AG09309 (cell line): ENCODE measurements around the gene ZFYVE16.

Source experiments
- DNase-seq: peaks from one replicate; pipeline ENCODE4 v3.0.0-alpha.2; 2010; ENCODE audit warnings: low read depth
- H3K4me3 ChIP-seq: 2 replicates; pipeline ENCODE4 v1.5.1; 2011; ENCODE audit warnings: mild to moderate bottlenecking, low read depth, low read length, moderate library complexity; ENCODE audit not compliant: control insufficient read depth
- CTCF ChIP-seq: IDR thresholded peaks from 2 replicates; pipeline ENCODE4 v1.5.1; 2011; ENCODE audit warnings: mild to moderate bottlenecking, low read depth, low read length, inconsistent platforms; ENCODE audit not compliant: insufficient read depth, control insufficient read depth; ENCODE audit errors: missing control alignments

ZFYVE16 gene

GRCh38 chr5:80474929-80475328, 67.1 kb downstream of the ZFYVE16 start:
- no peak for TF ChIP-seq CTCF
- H3K4me3 ChIP-seq: no peak overlapping the region
- no peak for DNase-seq

- DNase-seq: no peak
- no peak for TF ChIP-seq CTCF
- H3K4me3 ChIP-seq: no peak overlapping the region
Measured at GRCh38 chr5:80479713-80480112, 71.8 kb downstream of the ZFYVE16 start.

- DNase-seq: no peak
- TF ChIP-seq CTCF: no peak
- no peak overlapping the region for H3K4me3 ChIP-seq
Measured at GRCh38 chr5:80480354-80480753, 72.5 kb downstream of the ZFYVE16 start.

GRCh38 chr5:80481019-80481893, 73.4 kb downstream of the ZFYVE16 start:
- TF ChIP-seq CTCF: peak; percentile 87
- H3K4me3 ChIP-seq: no peak overlapping the region
- peak; percentile 28 for DNase-seq

DNA sequence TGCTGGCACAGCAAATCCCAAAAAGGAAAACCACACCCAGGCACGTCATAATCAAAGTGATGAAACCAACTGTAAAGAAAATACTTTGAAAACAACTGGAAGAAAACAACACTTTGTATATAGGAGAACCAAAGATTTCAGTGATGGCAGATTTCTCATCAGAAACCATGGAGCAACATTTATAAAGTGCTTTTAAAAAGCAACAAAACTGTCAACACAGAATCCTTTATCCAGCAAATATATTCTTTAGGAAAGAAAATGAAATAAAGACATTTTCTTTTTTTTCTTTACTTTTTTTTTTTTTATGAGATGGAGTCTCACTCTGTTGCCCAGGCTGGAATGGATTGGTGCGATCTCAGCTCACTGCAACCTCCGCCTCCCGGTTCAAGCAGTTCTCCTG, 74.7 kb downstream of the ZFYVE16 start:
- TF ChIP-seq CTCF: no peak
- no peak overlapping the region for H3K4me3 ChIP-seq
- no peak for DNase-seq

DNA sequence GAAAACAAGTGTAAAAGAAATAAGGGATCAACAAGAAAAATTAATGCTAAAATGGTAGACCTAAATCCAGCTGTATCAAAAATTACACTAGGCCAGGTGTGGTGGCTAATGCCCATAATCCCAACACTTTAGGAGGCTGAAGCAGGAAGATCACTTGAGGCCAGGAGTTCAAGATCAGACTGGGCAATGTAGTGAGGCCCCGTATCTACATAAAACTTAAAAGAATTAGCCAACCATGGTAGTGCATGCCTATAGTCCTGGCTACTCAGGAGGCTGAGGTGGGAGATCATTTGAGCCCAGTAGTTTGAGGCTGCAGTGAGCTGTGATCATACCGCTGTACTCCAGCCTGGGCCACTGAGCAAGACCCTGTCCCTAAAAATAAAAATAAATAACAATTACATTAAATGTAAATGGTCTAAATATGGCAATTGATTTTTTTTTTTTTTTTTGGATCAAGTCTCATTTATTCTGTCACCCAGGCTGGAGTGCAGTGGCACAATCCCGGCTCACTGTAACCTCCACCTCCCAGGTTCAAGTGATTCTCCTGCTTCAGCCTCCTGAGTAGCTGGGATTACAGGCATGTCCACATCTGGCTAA, 75.9 kb downstream of the ZFYVE16 start:
- TF ChIP-seq CTCF: no peak
- no peak overlapping the region for H3K4me3 ChIP-seq
- DNase-seq: no peak

DNA sequence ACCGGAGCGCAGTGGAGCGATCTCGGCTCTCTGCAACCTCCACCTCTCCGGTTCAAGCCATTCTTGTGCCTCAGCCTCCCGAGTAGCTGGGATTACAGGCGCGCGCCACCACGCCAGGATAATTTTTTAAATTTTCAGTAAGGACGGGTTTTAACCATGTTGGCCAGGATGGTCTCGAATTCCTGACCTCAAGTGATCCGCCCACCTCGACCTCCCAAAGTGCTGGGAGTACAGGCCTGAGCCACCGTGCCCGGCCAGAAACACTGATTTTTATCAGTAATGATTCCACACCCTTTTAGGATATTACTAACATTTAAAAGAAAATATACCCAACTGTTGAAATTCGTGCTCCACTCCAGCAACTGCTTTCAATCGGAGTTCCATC, 79.6 kb downstream of the ZFYVE16 start:
- H3K4me3 ChIP-seq: peak overlapping the region; percentile 59
- no peak for DNase-seq
- TF ChIP-seq CTCF: no peak
